OCI-LY7 (cell line): Measurements from ENCODE around the gene RDH5. TPM values are rescaled to one million over a fixed set of nuclear protein-coding genes. Genes with fewer than 3 reads are reported as not detected.
"Not testable (repeated sequence)": the region's sequence is repeated elsewhere in the genome, so short reads cannot be mapped to it uniquely, and the experiment has no call there.

ENCODE experiments used
- BruUV-seq: library from RNA; stranded (reverse); fragments of 400-500 nt; replicated peaks from 2 replicates; lab custom pipeline; 2021; lab: Mats Ljungman, UMichigan
- CTCF ChIA-PET: fragments of 300-600 bp; sonication (Branson Sonifier 250); formaldehyde crosslinking; loops from one replicate; lab custom pipeline; 2022; ENCODE audit warnings: antibody characterized with exemption; ENCODE audit not compliant: unreplicated experiment; lab: Charles Lee
- POLR2A ChIA-PET: fragments of 300-600 bp; sonication (Branson Sonifier 250); formaldehyde crosslinking; loops from one replicate; lab custom pipeline; 2022; ENCODE audit warnings: antibody characterized with exemption; lab: Charles Lee
- DNase-seq: peaks from one replicate; pipeline ENCODE4 v3.0.0-alpha.2; 2015; ENCODE audit warnings: low spot score
- H2AFZ ChIP-seq: fragments of 200-600 bp; sonication (generic), shearing (Covaris generic); 2 replicates; pipeline ENCODE4 v1.6.1; 2014; ENCODE audit warnings: mild to moderate bottlenecking, antibody characterized with exemption, low read length, moderate library complexity
- H3K27ac ChIP-seq: fragments of 200-600 bp; sonication (generic); 2 replicates; pipeline ENCODE4 v1.5.1; 2014; ENCODE audit warnings: mixed run types, low read depth, mild to moderate bottlenecking, moderate library complexity, low read length, inconsistent platforms; ENCODE audit not compliant: poor library complexity, severe bottlenecking
- H3K36me3 ChIP-seq: fragments of 200-600 bp; sonication (generic); 2 replicates; pipeline ENCODE4 v1.6.1; 2014; ENCODE audit warnings: mild to moderate bottlenecking, antibody characterized with exemption, low read length, moderate library complexity, mixed read lengths; ENCODE audit not compliant: insufficient read depth
- H3K4me1 ChIP-seq: fragments of 200-600 bp; sonication (generic); 2 replicates; pipeline ENCODE4 v1.5.1; 2014; ENCODE audit warnings: mild to moderate bottlenecking, low read length; ENCODE audit not compliant: insufficient read depth, poor library complexity, severe bottlenecking
- H3K4me2 ChIP-seq: fragments of 200-600 bp; sonication (generic); 2 replicates; pipeline ENCODE4 v1.6.1; 2014; ENCODE audit warnings: mild to moderate bottlenecking, low read length
- H3K4me3 ChIP-seq: fragments of 200-600 bp; sonication (generic); 2 replicates; pipeline ENCODE4 v1.5.1; 2014; ENCODE audit warnings: mild to moderate bottlenecking, low read depth, low read length; ENCODE audit not compliant: poor library complexity, severe bottlenecking
- H3K79me2 ChIP-seq: fragments of 200-600 bp; sonication (generic); 2 replicates; pipeline ENCODE4 v1.6.1; 2016; ENCODE audit warnings: low read depth, mild to moderate bottlenecking, low read length, moderate library complexity, mixed read lengths; ENCODE audit not compliant: insufficient read depth
- H3K9me2 ChIP-seq: fragments of 200-600 bp; sonication (generic); 2 replicates; pipeline ENCODE4 v1.6.1; 2016; ENCODE audit warnings: mild to moderate bottlenecking, low read length, mixed read lengths; ENCODE audit not compliant: insufficient read depth
- H3K9me3 ChIP-seq: fragments of 200-600 bp; sonication (generic); 2 replicates; pipeline ENCODE4 v1.6.1; 2014; ENCODE audit warnings: mild to moderate bottlenecking, mixed run types, low read length, mixed read lengths
- H4K20me1 ChIP-seq: fragments of 200-600 bp; sonication (generic); 2 replicates; pipeline ENCODE4 v1.6.1; 2014; ENCODE audit warnings: mild to moderate bottlenecking, antibody characterized with exemption, low read length, moderate library complexity, mixed read lengths; ENCODE audit not compliant: insufficient read depth
- CTCF ChIP-seq: fragments of 200-600 bp; sonication (generic); conservative IDR thresholded peaks from 2 replicates; pipeline ENCODE4 v1.5.1; 2014; ENCODE audit warnings: mild to moderate bottlenecking, antibody characterized with exemption, low read length, moderate library complexity, mixed read lengths
- EZH2phosphoT487 ChIP-seq: fragments of 200-600 bp; sonication (generic); IDR thresholded peaks from 2 replicates; pipeline ENCODE4 v1.6.1; 2018; ENCODE audit warnings: low read depth, borderline replicate concordance, mild to moderate bottlenecking, mixed run types, antibody characterized with exemption, low read length, moderate library complexity, mixed read lengths
- intact Hi-C: fragments of 100-400 bp; cut with micrococcal nuclease; formaldehyde crosslinking; loops from one replicate; pipeline ENCODE4 v1.10.0; 2022; ENCODE audit not compliant: unreplicated experiment
- total RNA-seq, 2 experiments: library from RNA; depleted of rRNA in 1 of 2; stranded (reverse); fragments of >200 nt in 1 of 2; shearing (Covaris generic) in 1 of 2; gene quantifications; 2 replicates each; pipeline ENCODE4 v1.2.3, GENCODE V29; 2014 to 2022

The RDH5 gene
- total RNA-seq, 2 experiments from 2014 or later = 6.2 to 20.1 TPM

GRCh38 chr12:55755246-55755645 lies 35.1 kb downstream of the RDH5 start:
- Histone ChIP-seq H3K36me3 (peaks cover 100% of the 10 kb centered on the region), H4K20me1 (no peaks in the 10 kb centered on the region), H3K9me3 (no peaks in the 10 kb centered on the region), H3K27ac (no peak overlapping the region), H3K4me1 (no peaks in the 10 kb centered on the region), H2AFZ (no peak overlapping the region), H3K4me2 (no peak overlapping the region), H3K4me3 (no peak overlapping the region), H3K79me2 (no peaks in the 10 kb centered on the region), H3K9me2 (no peaks in the 10 kb centered on the region)
- no peak for TF ChIP-seq EZH2phosphoT487
- CTCF ChIA-PET = interaction anchor here (2.1 kb wide), 1 partner anchor 11 kb away, joined by 9 read pairs; no protein-coding TSS in a partner anchor
- POLR2A ChIA-PET = interaction anchor here (0.6 to 1.7 kb wide), 3 partner anchors 11 to 314 kb away, joined by 3 to 6 read pairs (median 4); no protein-coding TSS in a partner anchor
- intact Hi-C loops = loop anchor here (5.0 kb wide), 1 partner anchor 37 kb away; no protein-coding TSS in a partner anchor
- no peak for DNase-seq
- BruUV-seq = no TSS peak

- no peak for TF ChIP-seq CTCF
- TF ChIP-seq EZH2phosphoT487 = no peak
- Histone ChIP-seq H2AFZ (no peak overlapping the region), H4K20me1 (no peaks in the 10 kb centered on the region), H3K27ac (no peak overlapping the region), H3K4me3 (no peak overlapping the region), H3K9me3 (no peaks in the 10 kb centered on the region), H3K79me2 (no peaks in the 10 kb centered on the region), H3K36me3 (peaks cover 96% of the 10 kb centered on the region), H3K4me1 (no peaks in the 10 kb centered on the region), H3K9me2 (no peaks in the 10 kb centered on the region), H3K4me2 (no peak overlapping the region)
- no TSS peak for BruUV-seq
- CTCF ChIA-PET = no interaction called here
- intact Hi-C loops = loop anchor here (5.0 kb wide), 1 partner anchor 35 kb away; no protein-coding TSS in a partner anchor
- POLR2A ChIA-PET = interaction anchor here (0.6 to 1.9 kb wide), 6 partner anchors 13 to 244 kb away, joined by 3 to 5 read pairs (median 4); no protein-coding TSS in a partner anchor
- no peak for DNase-seq
Observed at GRCh38 chr12:55757701-55758100, 37.5 kb downstream of the RDH5 start.

- H3K4me1 ChIP-seq, H4K20me1 ChIP-seq, H3K4me2 ChIP-seq, H3K9me3 ChIP-seq, H3K9me2 ChIP-seq, H3K4me3 ChIP-seq, H3K79me2 ChIP-seq, H3K27ac ChIP-seq, BruUV-seq, CTCF ChIA-PET, DNase-seq, H2AFZ ChIP-seq: not testable (repeated sequence)
- POLR2A ChIA-PET = interaction anchor here (1.6 to 1.9 kb wide), 3 partner anchors 14 to 53 kb away, joined by 4 to 5 read pairs (median 4); no protein-coding TSS in a partner anchor
- H3K36me3 ChIP-seq = peaks cover 96% of the 10 kb centered on the region
- intact Hi-C loops = loop anchor here (5.0 kb wide), 1 partner anchor 34 kb away; no protein-coding TSS in a partner anchor
Observed at GRCh38 chr12:55758575-55758974, 38.4 kb downstream of the RDH5 start.
